ENCODE results near the gene TRIM8.
"Not testable (repeated sequence)": the region's sequence is repeated elsewhere in the genome, so short reads cannot be mapped to it uniquely, and the experiment has no call there.

Gene TRIM8

DNA sequence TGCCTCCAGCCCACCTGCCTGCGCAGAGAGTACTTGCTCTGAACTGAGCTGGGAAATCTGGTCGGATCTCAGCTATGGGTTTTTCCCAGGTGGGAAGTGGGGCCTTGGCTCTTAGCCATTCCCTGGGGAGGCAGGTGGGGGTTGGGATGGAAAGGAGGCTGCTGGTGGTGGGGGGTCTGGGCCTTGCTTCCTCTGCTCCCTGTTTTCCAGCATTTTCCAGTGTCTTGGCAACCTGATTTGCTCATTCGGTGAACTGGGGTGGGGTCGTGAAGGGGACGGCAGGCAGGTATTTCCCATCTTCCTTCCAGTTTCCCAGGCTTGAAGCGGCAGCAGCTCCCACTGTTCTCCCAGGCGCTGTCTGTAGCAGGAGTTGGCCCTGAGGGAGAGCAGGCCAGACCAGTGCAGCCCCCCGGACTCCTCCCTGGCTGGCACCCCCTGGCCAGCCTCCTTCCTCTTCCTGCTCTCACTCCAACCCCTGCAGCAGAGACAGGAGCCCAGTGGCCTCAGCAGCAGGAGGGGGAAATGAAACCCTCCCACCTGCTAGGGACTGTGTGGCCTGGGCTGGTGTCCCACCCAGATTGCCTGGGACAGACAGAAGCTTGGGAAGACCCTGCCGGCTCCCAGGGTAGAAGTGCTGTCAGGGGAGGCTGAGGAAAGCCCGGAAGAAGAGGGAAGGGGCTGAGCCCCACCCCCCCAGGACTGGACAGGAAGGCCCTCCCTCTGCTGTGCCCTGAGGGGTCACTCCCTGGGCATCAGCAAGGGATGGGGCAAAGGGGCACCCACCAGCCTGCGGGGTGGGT is 6.6 kb downstream of the TRIM8 start:
- no peak for DNase-seq (ENCODE audit: low read depth)

GRCh38 chr10:102651455-102652169 is 7.3 kb downstream of the TRIM8 start:
- DNase-seq (ENCODE audit: low read depth) = no peak

GRCh38 chr10:102652170-102652916 is 8.1 kb downstream of the TRIM8 start:
- no peak for DNase-seq (ENCODE audit: low read depth)

- DNase-seq (ENCODE audit: low read depth) = no peak
Observed at GRCh38 chr10:102653060-102653459, 8.8 kb downstream of the TRIM8 start.

GRCh38 chr10:102654566-102654965 is 10.3 kb downstream of the TRIM8 start:
- no peak for DNase-seq (ENCODE audit: low read depth)

DNA sequence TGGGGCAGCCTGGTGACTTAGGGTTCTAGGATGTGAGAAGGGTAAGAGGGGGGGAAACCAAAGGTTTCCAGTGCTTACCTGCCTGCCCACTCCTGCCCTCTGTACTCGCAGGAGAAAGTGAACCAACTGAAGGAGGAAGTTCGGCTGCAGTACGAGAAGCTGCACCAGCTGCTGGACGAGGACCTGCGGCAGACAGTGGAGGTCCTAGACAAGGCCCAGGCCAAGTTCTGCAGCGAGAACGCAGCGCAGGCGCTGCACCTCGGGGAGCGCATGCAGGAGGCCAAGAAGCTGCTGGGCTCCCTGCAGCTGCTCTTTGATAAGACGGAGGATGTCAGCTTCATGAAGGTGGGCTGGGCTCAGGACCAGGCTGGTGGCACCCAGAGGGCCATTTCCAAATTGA is 10.7 kb downstream of the TRIM8 start:
- DNase-seq (ENCODE audit: low read depth) = no peak

- no peak for DNase-seq (ENCODE audit: low read depth)
Observed at GRCh38 chr10:102656026-102656425, 11.7 kb downstream of the TRIM8 start.

DNA sequence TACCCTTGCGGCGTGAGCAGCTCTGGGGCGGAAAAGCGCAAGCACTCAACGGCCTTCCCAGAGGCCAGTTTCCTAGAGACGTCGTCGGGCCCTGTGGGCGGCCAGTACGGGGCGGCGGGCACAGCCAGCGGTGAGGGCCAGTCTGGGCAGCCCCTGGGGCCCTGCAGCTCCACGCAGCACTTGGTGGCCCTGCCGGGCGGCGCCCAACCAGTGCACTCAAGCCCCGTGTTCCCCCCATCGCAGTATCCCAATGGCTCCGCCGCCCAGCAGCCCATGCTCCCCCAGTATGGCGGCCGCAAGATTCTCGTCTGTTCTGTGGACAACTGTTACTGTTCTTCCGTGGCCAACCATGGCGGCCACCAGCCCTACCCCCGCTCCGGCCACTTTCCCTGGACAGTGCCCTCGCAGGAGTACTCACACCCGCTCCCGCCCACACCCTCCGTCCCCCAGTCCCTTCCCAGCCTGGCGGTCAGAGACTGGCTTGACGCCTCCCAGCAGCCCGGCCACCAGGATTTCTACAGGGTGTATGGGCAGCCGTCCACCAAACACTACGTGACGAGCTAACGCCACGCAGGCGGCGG is 12.6 kb downstream of the TRIM8 start:
- no peak for DNase-seq (ENCODE audit: low read depth)

DNA sequence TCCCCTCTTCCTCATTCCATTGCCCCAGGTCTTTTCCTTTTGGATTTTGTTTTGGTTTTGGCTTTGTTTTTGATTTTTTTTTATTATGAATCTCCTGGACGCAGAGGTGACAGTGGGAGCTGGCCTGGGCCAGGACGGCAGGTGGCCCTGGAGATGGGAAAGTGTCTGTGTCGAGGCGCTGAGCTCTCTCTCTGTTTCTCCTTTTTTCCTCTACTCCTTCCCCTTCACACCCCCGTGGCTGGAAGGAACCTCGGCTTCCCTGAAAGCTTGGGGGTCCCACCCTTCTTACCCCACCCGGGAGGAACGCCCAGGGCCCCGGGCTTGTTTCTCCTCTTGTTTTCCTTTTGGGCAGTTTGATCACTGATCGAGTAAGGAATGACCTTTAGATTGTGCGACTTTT is 13.2 kb downstream of the TRIM8 start:
- DNase-seq (ENCODE audit: low read depth) = no peak

DNA sequence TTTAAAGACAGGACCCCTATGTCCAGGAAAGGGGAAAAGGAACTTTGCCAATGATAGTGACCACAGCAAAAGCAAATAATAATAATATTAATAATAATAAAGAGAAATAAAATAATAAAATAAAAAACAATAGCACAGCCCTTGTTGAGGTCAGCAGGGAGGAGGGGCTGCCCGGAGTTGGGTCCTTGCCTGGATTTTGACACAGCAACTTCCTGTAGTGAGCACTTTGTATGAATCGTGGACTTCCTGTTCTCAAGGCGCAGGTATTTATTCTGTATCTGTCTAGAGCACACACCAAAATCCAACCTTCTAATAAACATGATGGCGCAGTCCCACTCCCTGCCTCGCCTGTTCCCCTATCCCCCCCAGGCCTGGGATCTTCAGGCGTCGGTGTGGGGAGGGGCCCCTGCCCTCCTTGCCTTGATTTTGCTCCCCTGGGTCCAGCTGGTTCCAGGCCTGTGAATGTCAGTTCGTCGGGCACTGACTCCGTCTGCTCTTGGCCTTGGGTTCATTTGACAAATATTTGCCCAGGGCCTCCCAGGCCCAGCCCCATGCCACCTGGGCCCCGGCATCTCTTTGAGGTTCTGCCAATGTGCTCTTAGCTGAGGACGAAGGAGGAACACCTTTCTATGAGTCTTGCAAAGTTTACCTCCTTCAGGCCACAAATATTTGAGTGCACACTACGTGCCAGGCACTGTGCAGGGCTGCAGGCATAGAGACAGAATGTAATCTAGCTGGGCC is 13.9 kb downstream of the TRIM8 start:
- no peak for DNase-seq (ENCODE audit: low read depth)

- DNase-seq (ENCODE audit: low read depth) = no peak
Observed at GRCh38 chr10:102658802-102659201, 14.5 kb downstream of the TRIM8 start.

DNA sequence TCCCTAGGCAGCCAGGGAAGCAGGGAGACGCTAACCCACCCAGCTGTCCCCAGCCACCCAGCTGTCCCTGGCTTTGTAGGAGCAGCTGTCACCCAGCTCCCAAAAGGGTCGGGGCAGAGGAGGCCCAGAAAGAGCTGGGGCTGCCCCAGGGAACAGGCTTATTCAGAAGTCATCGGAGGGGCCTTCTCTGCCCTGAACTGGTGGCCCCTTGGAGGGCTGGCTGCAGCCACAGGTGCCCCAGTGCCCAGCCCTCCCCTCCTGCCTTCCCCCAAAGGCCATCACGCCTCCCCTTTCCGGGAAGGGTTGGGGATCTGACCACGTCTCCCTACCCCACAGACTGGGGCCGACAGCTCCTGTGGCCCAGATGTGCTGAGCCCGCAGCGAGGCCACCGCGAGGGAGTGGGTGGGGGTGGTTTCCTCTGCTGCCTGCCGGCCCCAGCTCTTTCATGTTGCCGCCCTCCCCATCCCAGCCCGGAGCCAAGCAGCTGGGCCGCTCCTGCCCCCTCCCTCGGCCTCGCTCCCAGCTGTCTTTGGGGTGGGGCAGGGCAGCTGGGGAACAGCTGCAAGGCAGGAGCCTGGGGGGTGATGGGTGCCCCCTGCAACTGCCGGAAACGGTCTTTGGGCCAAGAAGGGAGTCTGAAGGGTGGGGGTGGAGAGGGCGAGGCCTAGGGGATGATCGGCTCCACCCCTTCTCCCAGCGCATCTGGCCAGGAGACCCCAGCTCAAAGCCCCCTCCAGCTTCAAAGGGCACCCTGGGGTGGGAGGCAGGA is 16.8 kb downstream of the TRIM8 start:
- no peak for DNase-seq (ENCODE audit: low read depth)

- no peak for DNase-seq (ENCODE audit: low read depth)
Observed at GRCh38 chr10:102661658-102662028, 17.4 kb downstream of the TRIM8 start.

GRCh38 chr10:102665904-102666509 is 21.7 kb downstream of the TRIM8 start:
- DNase-seq (ENCODE audit: low read depth) = no peak

GRCh38 chr10:102667411-102667810 is 23.1 kb downstream of the TRIM8 start:
- not testable (repeated sequence) for DNase-seq (ENCODE audit: low read depth)

- no peak for DNase-seq (ENCODE audit: low read depth)
Observed at GRCh38 chr10:102668326-102669107, 24.2 kb downstream of the TRIM8 start.

DNA sequence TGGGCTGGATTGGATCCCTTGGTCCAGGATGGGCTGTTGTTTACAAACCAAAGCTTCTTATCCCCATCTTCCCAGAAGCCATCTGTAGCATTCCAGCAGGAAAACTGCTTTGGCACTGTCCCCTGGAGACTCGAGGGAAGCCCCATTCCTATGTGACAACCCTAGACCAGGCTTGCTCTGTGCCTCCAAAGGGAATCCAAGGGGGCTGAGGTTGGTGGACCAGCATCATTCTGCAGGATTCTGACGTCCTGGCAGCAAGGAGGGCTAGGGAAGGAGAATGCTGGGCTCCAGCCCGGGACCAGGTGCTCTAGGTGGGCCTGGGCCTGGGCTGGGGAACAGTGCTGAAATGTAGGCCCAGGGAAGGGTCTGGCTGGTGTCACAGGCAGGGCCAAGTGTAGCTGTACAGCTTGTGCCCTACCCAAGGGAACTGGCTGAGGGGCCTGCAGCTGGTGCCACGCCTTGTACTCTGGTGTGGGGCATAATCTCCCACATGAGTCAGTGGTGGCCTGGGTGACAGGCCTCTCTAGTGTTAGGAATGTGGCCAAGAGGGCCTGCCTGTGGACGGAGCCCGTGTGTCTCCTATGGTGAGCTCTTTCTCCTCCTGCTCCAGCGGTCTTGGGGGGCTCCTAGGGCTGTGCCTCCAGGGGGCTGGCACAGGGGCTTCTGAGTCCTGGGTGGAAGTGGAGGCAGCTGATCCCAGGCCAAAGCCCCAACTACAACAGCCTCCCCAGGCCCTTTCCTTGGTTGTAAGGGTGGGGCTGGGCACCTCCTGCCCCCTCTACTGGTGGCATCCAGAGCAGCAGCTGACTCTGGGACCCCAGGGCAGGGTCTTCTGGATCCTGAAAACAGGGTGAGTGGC is 25.2 kb downstream of the TRIM8 start:
- DNase-seq (ENCODE audit: low read depth) = peak; percentile 37

GRCh38 chr10:102670065-102670670 is 25.9 kb downstream of the TRIM8 start:
- no peak for DNase-seq (ENCODE audit: low read depth)
